K562 (cell line): ENCODE measurements around the gene SLC17A2. TPM values are rescaled to one million over a fixed set of nuclear protein-coding genes. Genes with fewer than 3 reads are reported as not detected.
A peak's percentile ranks its signal among the peaks of the same experiment; 100 is the strongest.

ENCODE experiments used
- ARNT ChIP-seq, 2 experiments: fragments of 450-650 bp; IDR thresholded peaks; 2 replicates each; pipeline ENCODE4 v1.6.1; 2016; ENCODE audit warnings: mild to moderate bottlenecking in 1 of 2
- COPS2 ChIP-seq: fragments of 450-650 bp; conservative IDR thresholded peaks from 2 replicates; pipeline ENCODE4 v1.6.1; 2016; ENCODE audit warnings: mild to moderate bottlenecking, moderate library complexity
- E2F4 ChIP-seq: sonication (generic); formaldehyde crosslinking; IDR thresholded peaks from 2 replicates; pipeline ENCODE4 v1.8.0; 2022; ENCODE audit warnings: mild to moderate bottlenecking, low read depth, missing genetic modification reagents
- ERF ChIP-seq: fragments of 450-650 bp; formaldehyde crosslinking; IDR thresholded peaks from 2 replicates; pipeline ENCODE4 v1.4.0; 2020; ENCODE audit warnings: mild to moderate bottlenecking, mixed read lengths
- FUS ChIP-seq: fragments of 200-400 bp; formaldehyde crosslinking; optimal IDR thresholded peaks from 2 replicates; pipeline ENCODE3; 2017; ENCODE audit warnings: low read depth, low read length
- GABPB1 ChIP-seq: sonication (generic); formaldehyde crosslinking; IDR thresholded peaks from 2 replicates; pipeline ENCODE4 v1.8.0; 2022; ENCODE audit warnings: mild to moderate bottlenecking, missing genetic modification reagents
- HSF4 ChIP-seq: fragments of 250-450 bp; sonication (Bioruptor Pico); IDR thresholded peaks from 2 replicates; pipeline ENCODE4 v2.1.2; 2022; ENCODE audit warnings: mild to moderate bottlenecking, moderate library complexity, borderline replicate concordance
- KDM4B ChIP-seq, 2 experiments: fragments of 450-650 bp in 1 of 2; sonication (generic) in 1 of 2; IDR thresholded peaks; 2 replicates each; pipeline ENCODE4 v1.6.1; 2016 to 2017; ENCODE audit warnings: borderline replicate concordance in 2 of 2, antibody characterized with exemption in 1 of 2, low read depth in 1 of 2, mild to moderate bottlenecking in 1 of 2
- RAD21 ChIP-seq, 2 experiments: fragments of 250-450 bp in 1 of 2; fragments of 450-650 bp in 1 of 2; sonication (Bioruptor Pico) in 1 of 2; formaldehyde crosslinking in 1 of 2; IDR thresholded peaks in 1 of 2; conservative IDR thresholded peaks in 1 of 2; 2 replicates each; pipeline versions ENCODE4 v1.4.0 to v1.8.0; 2020 to 2022; ENCODE audit warnings: mild to moderate bottlenecking in 2 of 2, moderate library complexity in 1 of 2
- RERE ChIP-seq: sonication (generic); formaldehyde crosslinking; IDR thresholded peaks from 2 replicates; pipeline ENCODE4 v1.8.0; 2023; ENCODE audit warnings: missing genetic modification reagents, mild to moderate bottlenecking, borderline replicate concordance
- SETDB1 ChIP-seq: IDR thresholded peaks from one replicate; pipeline ENCODE4 v1.6.1; 2012; ENCODE audit warnings: low read length, control low read depth, inconsistent platforms
- SPI1 ChIP-seq: IDR thresholded peaks from 2 replicates; pipeline ENCODE4 v1.6.1; 2011; ENCODE audit warnings: low read depth, low read length, control low read depth, borderline replicate concordance
- SREBF1 ChIP-seq: fragments of 150-350 bp; IDR thresholded peaks from 2 replicates; pipeline ENCODE4 v1.6.1; 2014; ENCODE audit warnings: antibody characterized with exemption, low read depth, low read length, borderline replicate concordance
- TEAD1 ChIP-seq, 2 experiments: fragments of 450-650 bp in 1 of 2; sonication (generic) in 1 of 2; formaldehyde crosslinking; IDR thresholded peaks; 2 replicates each; pipeline versions ENCODE4 v1.4.0 to v1.8.0; 2020 to 2022; ENCODE audit warnings: mild to moderate bottlenecking in 2 of 2, missing genetic modification reagents in 1 of 2
- TEAD4 ChIP-seq, 2 experiments: sonication (generic) in 1 of 2; formaldehyde crosslinking in 1 of 2; IDR thresholded peaks; 2 replicates each; pipeline versions ENCODE4 v1.6.1 to v1.8.0; 2012 to 2022; ENCODE audit warnings: borderline replicate concordance in 1 of 2, inconsistent platforms in 1 of 2, low read length in 1 of 2, mild to moderate bottlenecking in 1 of 2, missing genetic modification reagents in 1 of 2
- THAP12 ChIP-seq: fragments of 250-450 bp; sonication (Bioruptor Pico); IDR thresholded peaks from 2 replicates; pipeline ENCODE4 v1.9.0; 2021; ENCODE audit warnings: mild to moderate bottlenecking, inconsistent platforms
- U2AF1 ChIP-seq: fragments of 200-400 bp; formaldehyde crosslinking; optimal IDR thresholded peaks from 2 replicates; pipeline ENCODE3; 2017; ENCODE audit warnings: mild to moderate bottlenecking, low read depth, low read length, moderate library complexity
- XRCC4 ChIP-seq: IDR thresholded peaks from one replicate; pipeline ENCODE4 v1.6.1; 2011; ENCODE audit not compliant: insufficient read depth, insufficient read length; ENCODE audit errors: extremely low read depth
- ZNF239 ChIP-seq: fragments of 250-450 bp; sonication (Bioruptor Pico); IDR thresholded peaks from 2 replicates; pipeline ENCODE4 v1.4.0; 2020; ENCODE audit warnings: mild to moderate bottlenecking
- ZNF57 ChIP-seq: fragments of 450-650 bp; formaldehyde crosslinking; IDR thresholded peaks from 2 replicates; pipeline ENCODE4 v1.4.0; 2020; ENCODE audit warnings: mild to moderate bottlenecking, moderate library complexity
- ZNF584 ChIP-seq: fragments of 200-800 bp; sonication (Bioruptor generic); IDR thresholded peaks from 2 replicates; pipeline ENCODE4 v1.6.1; 2016; ENCODE audit warnings: low read depth, mild to moderate bottlenecking, missing genetic modification characterization, missing compliant biosample characterization
- polyA plus RNA-seq, 8 experiments: library from polyadenylated mRNA; depleted of rRNA in 4 of 8; stranded (reverse) in 5 of 8; unstranded in 3 of 8; fragments of >200 nt; fragmentation: Nextera tagmentation in 2 of 8; fragmentation: Illumina TruSeq in 1 of 8; extraction: Ambion mirVana in 2 of 8; extraction: Trizol in 1 of 8; gene quantifications; 2 replicates each; pipeline versions ENCODE4 v1.2.1 to v1.2.3, GENCODE V29; 2011 to 2014; ENCODE audit warnings: inconsistent platforms in 1 of 8, missing spikeins in 1 of 8
- total RNA-seq, 7 experiments: library from RNA; depleted of rRNA in 6 of 7; stranded (reverse); fragments of >200 nt in 6 of 7; fragmentation: Illumina TruSeq in 2 of 7; extraction: Trizol in 2 of 7; gene quantifications; 2 replicates each; pipeline versions ENCODE4 v1.2.1 to v1.2.3, GENCODE V29; 2011 to 2021; ENCODE audit warnings: low replicate concordance in 1 of 7

Gene SLC17A2
- total and polyA plus RNA-seq, 9 of the 15 experiments (the other 6 are each of a cell fraction or from before 2014, with no cell fraction given): not detected

- TF ChIP-seq ZNF57 (CRISPR knock-in tag) (no peak), ZNF239 (no peak), GABPB1 (no peak), RERE (CRISPR knock-in tag) (no peak), ZNF584 (CRISPR knock-in tag) (no peak), TEAD1 (CRISPR knock-in tag; IDR thresholded peaks at IDR 0.05) (no peak), FUS (no peak), COPS2 (no peak), SETDB1 (no peak), ARNT (IDR thresholded peaks at IDR 0.05) (no peak), SPI1 (no peak), E2F4 (CRISPR knock-in tag) (no peak), TEAD4 (IDR thresholded peaks at IDR 0.05; ENCODE audit: low read length) (peak; percentile 86), TEAD4 (CRISPR knock-in tag; IDR thresholded peaks at IDR 0.05; ENCODE audit: borderline replicate concordance) (no peak), SREBF1 (no peak), XRCC4 (no peak), HSF4 (CRISPR knock-in tag) (no peak), THAP12 (no peak), RAD21 (CRISPR knock-in tag; conservative IDR thresholded peaks at IDR 0.05 in 1 of 2, IDR thresholded peaks at IDR 0.05 in 1 of 2) (no peak), KDM4B (IDR thresholded peaks at IDR 0.05; ENCODE audit: borderline replicate concordance in 2 of 2, low read depth in 1 of 2) (no peak), U2AF1 (no peak), ERF (no peak)
Observed at GRCh38 chr6:25866011-25866410, 64.5 kb downstream of the SLC17A2 start (continued).
